Activated gamma-delta T cell treated with anti-CD3 and anti-CD28 coated beads, Interleukin-2, amount 50 U/mL, for 16 hours (primary cell): ENCODE results near the gene TMEM175.
"Not testable (repeated sequence)": the region's sequence is repeated elsewhere in the genome, so short reads cannot be mapped to it uniquely, and the experiment has no call there.

Source experiments
- DNase-seq: peaks from one replicate; pipeline ENCODE4 v3.0.0-alpha.2; 2020; ENCODE audit warnings: low read depth

TMEM175 gene

GRCh38 chr4:915595-915994, 16.7 kb upstream of the TMEM175 start:
- no peak for DNase-seq

- DNase-seq = no peak
Observed at GRCh38 chr4:917466-917865, 14.8 kb upstream of the TMEM175 start.

GRCh38 chr4:917992-918391, 14.3 kb upstream of the TMEM175 start:
- no peak for DNase-seq

- not testable (repeated sequence) for DNase-seq
Observed at GRCh38 chr4:918591-918990, 13.7 kb upstream of the TMEM175 start.

GRCh38 chr4:919004-919680, 13.1 kb upstream of the TMEM175 start:
- DNase-seq = not testable (repeated sequence)

- no peak for DNase-seq
Observed at GRCh38 chr4:921830-922331, 10.4 kb upstream of the TMEM175 start.

GRCh38 chr4:924107-925096, 7.9 kb upstream of the TMEM175 start:
- DNase-seq = no peak

GRCh38 chr4:925171-925570, 7.1 kb upstream of the TMEM175 start:
- DNase-seq = no peak

GRCh38 chr4:925771-926500, 6.3 kb upstream of the TMEM175 start:
- DNase-seq = no peak

- DNase-seq = no peak
Observed at GRCh38 chr4:926538-926937, 5.7 kb upstream of the TMEM175 start.

- not testable (repeated sequence) for DNase-seq
Observed at GRCh38 chr4:927566-927965, 4.7 kb upstream of the TMEM175 start.

- DNase-seq = no peak
Observed at GRCh38 chr4:929096-929765, 3.0 kb upstream of the TMEM175 start.

- no peak for DNase-seq
Observed at GRCh38 chr4:930028-930551, 2.2 kb upstream of the TMEM175 start.

- DNase-seq = no peak
Observed at GRCh38 chr4:930827-931193, 1.4 kb upstream of the TMEM175 start.

GRCh38 chr4:931194-931959, 883 bp upstream of the TMEM175 start:
- no peak for DNase-seq

- no peak for DNase-seq
Observed at GRCh38 chr4:932713-933070, 432 bp downstream of the TMEM175 start.

GRCh38 chr4:939508-939907, 7.2 kb downstream of the TMEM175 start:
- DNase-seq = not testable (repeated sequence)

GRCh38 chr4:945274-946102, 13.2 kb downstream of the TMEM175 start:
- DNase-seq = no peak

- no peak for DNase-seq
Observed at GRCh38 chr4:946103-946450, 13.8 kb downstream of the TMEM175 start.
